ENCODE results near the gene MYO9B.

MYO9B gene

GRCh38 chr19:17035842-17036424 lies 39.6 kb upstream of the MYO9B start:
- Histone ChIP-seq H2AFZ (ENCODE audit: low read length) (no peak overlapping the region), H4K20me1 (ENCODE audit: insufficient read depth, low read length) (no peaks in the 10 kb centered on the region), H3K4me1 (ENCODE audit: insufficient read depth, low read length, severe bottlenecking) (no peaks in the 10 kb centered on the region), H3K9me2 (ENCODE audit: low read depth, low read length) (no peaks in the 10 kb centered on the region), H3K27me3 (ENCODE audit: insufficient read depth, low read length) (0 out of 2 replicates have a peak, but pooled peaks cover 3% of the 10 kb centered on the region), H3K9me3 (ENCODE audit: low read length) (no peaks in the 10 kb centered on the region), H3K36me3 (ENCODE audit: insufficient read depth, low read length) (no peaks in the 10 kb centered on the region), H3F3A (ENCODE audit: insufficient read depth, low read length) (no peaks in the 10 kb centered on the region), H3K4me3 (ENCODE audit: low read depth, low read length, poor library complexity, severe bottlenecking) (no peak overlapping the region), H3K79me2 (ENCODE audit: insufficient read depth, low read length) (no peaks in the 10 kb centered on the region), H3K4me2 (ENCODE audit: low read length) (no peak overlapping the region), H3K27ac (ENCODE audit: low read depth, low read length, poor library complexity, severe bottlenecking) (no peak overlapping the region), H3K9ac (ENCODE audit: low read length) (no peak overlapping the region)
- TF ChIP-seq EZH2 (IDR thresholded peaks at IDR 0.05; ENCODE audit: borderline replicate concordance, low read length) (no peak), CTCF (IDR thresholded peaks at IDR 0.05; ENCODE audit: low read length) (no peak)

GRCh38 chr19:17036640-17037039 lies 38.9 kb upstream of the MYO9B start:
- H3K4me2 ChIP-seq (ENCODE audit: low read length), result no peak overlapping the region
- no peaks in the 10 kb centered on the region for H3K9me2 ChIP-seq (ENCODE audit: low read depth, low read length)
- no peak for TF ChIP-seq CTCF (IDR thresholded peaks at IDR 0.05; ENCODE audit: low read length)
- no peak for TF ChIP-seq EZH2 (IDR thresholded peaks at IDR 0.05; ENCODE audit: borderline replicate concordance, low read length)
- H3K9me3 ChIP-seq (ENCODE audit: low read length), result no peaks in the 10 kb centered on the region
- no peak overlapping the region for H3K27ac ChIP-seq (ENCODE audit: low read depth, low read length, poor library complexity, severe bottlenecking)
- H3F3A ChIP-seq (ENCODE audit: insufficient read depth, low read length), result no peaks in the 10 kb centered on the region
- H3K36me3 ChIP-seq (ENCODE audit: insufficient read depth, low read length), result no peaks in the 10 kb centered on the region
- no peak overlapping the region for H3K9ac ChIP-seq (ENCODE audit: low read length)
- no peaks in the 10 kb centered on the region for H3K79me2 ChIP-seq (ENCODE audit: insufficient read depth, low read length)
- 0 out of 2 replicates have a peak, but pooled peaks cover 3% of the 10 kb centered on the region for H3K27me3 ChIP-seq (ENCODE audit: insufficient read depth, low read length)
- no peak overlapping the region for H3K4me3 ChIP-seq (ENCODE audit: low read depth, low read length, poor library complexity, severe bottlenecking)
- no peaks in the 10 kb centered on the region for H4K20me1 ChIP-seq (ENCODE audit: insufficient read depth, low read length)
- H3K4me1 ChIP-seq (ENCODE audit: insufficient read depth, low read length, severe bottlenecking), result no peaks in the 10 kb centered on the region
- no peak overlapping the region for H2AFZ ChIP-seq (ENCODE audit: low read length)

DNA sequence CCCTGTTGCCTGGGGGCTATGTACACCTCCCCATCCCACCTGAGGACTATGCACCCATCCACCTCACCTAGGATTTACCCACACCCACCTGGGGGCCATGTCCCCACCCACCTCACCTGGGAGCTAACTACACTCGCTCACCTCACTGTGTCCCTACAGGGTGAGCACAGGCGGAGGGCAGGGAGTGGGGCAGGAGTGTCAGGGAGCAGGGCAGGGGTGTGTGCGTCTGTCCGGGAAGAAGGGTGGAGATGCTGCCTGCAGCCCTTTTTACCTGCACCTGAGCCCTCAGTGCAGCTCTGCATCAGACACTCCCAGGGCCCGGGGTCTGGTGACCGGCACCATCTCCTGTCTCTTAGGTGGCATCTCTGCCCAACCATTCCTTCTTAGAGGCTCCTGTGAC lies 38.4 kb upstream of the MYO9B start:
- no peak overlapping the region for H3K4me2 ChIP-seq (ENCODE audit: low read length)
- no peaks in the 10 kb centered on the region for H3K36me3 ChIP-seq (ENCODE audit: insufficient read depth, low read length)
- no peak overlapping the region for H3K9ac ChIP-seq (ENCODE audit: low read length)
- H3K79me2 ChIP-seq (ENCODE audit: insufficient read depth, low read length), result no peaks in the 10 kb centered on the region
- no peaks in the 10 kb centered on the region for H4K20me1 ChIP-seq (ENCODE audit: insufficient read depth, low read length)
- H3F3A ChIP-seq (ENCODE audit: insufficient read depth, low read length), result no peaks in the 10 kb centered on the region
- no peak overlapping the region for H2AFZ ChIP-seq (ENCODE audit: low read length)
- no peak overlapping the region for H3K27ac ChIP-seq (ENCODE audit: low read depth, low read length, poor library complexity, severe bottlenecking)
- no peak for TF ChIP-seq CTCF (IDR thresholded peaks at IDR 0.05; ENCODE audit: low read length)
- H3K4me3 ChIP-seq (ENCODE audit: low read depth, low read length, poor library complexity, severe bottlenecking), result no peak overlapping the region
- no peaks in the 10 kb centered on the region for H3K4me1 ChIP-seq (ENCODE audit: insufficient read depth, low read length, severe bottlenecking)
- H3K9me2 ChIP-seq (ENCODE audit: low read depth, low read length), result no peaks in the 10 kb centered on the region
- 0 out of 2 replicates have a peak, but pooled peaks cover 3% of the 10 kb centered on the region for H3K27me3 ChIP-seq (ENCODE audit: insufficient read depth, low read length)
- no peaks in the 10 kb centered on the region for H3K9me3 ChIP-seq (ENCODE audit: low read length)
